Left lung (tissue), 10 donors: ENCODE results near the gene CLEC4G. TPM values are rescaled to one million over a fixed set of nuclear protein-coding genes. Genes with fewer than 3 reads are reported as not detected.

Experiments used
- ATAC-seq: fragments of 200-7000 bp; cut with Tn5 transposase; one replicate; pipeline ENCODE4 v1.9.1; 2020; ENCODE audit warnings: moderate library complexity
- DNase-seq, 4 donors: peaks; one replicate each; pipeline ENCODE4 v3.0.0-alpha.2; 2013 to 2020
- H3K27ac ChIP-seq, 2 donors: fragments of 200-600 bp; sonication (generic) in 1 of 2; one replicate each; pipeline versions ENCODE4 v1.5.0 to v1.8.0; 2020 to 2021
- H3K27me3 ChIP-seq, 2 donors: fragments of 200-600 bp; sonication (generic) in 1 of 2; one replicate each; pipeline versions ENCODE4 v1.5.0 to v1.8.0; 2020 to 2021
- H3K36me3 ChIP-seq, 2 donors: fragments of 200-600 bp; sonication (generic) in 1 of 2; one replicate each; pipeline versions ENCODE4 v1.5.0 to v1.8.0; 2020 to 2021
- H3K4me1 ChIP-seq, 2 donors: fragments of 200-600 bp; one replicate each; pipeline ENCODE4 v1.8.0; 2021
- H3K4me3 ChIP-seq, 2 donors: fragments of 200-600 bp; sonication (generic) in 1 of 2; one replicate each; pipeline versions ENCODE4 v1.5.0 to v1.8.0; 2020 to 2021; ENCODE audit warnings: mild to moderate bottlenecking in 1 of 2
- H3K9me3 ChIP-seq, 2 donors: fragments of 200-600 bp; sonication (generic) in 1 of 2; one replicate each; pipeline versions ENCODE4 v1.5.0 to v1.8.0; 2020 to 2021
- CTCF ChIP-seq, 2 donors: fragments of 200-600 bp; sonication (generic) in 1 of 2; IDR thresholded peaks; one replicate each; pipeline versions ENCODE4 v1.5.0 to v1.8.0; 2021; ENCODE audit warnings: antibody characterized with exemption in 2 of 2
- intact Hi-C, 2 donors: fragments of 100-400 bp; cut with DNase I; formaldehyde crosslinking; loops; one replicate each; pipeline versions ENCODE4 v1.11.2 to v1.14.2; 2022
- polyA plus RNA-seq, 6 donors: library from polyadenylated mRNA; unstranded; fragments of 120-200 nt; gene quantifications; one replicate each; pipeline ENCODE4 v1.2.1, GENCODE V29; 2013; ENCODE audit not compliant: insufficient read length in 6 of 6
- total RNA-seq, 2 donors: library from RNA; stranded (reverse); fragmentation: NEBNext Ultra II Directional; extraction: Animal tissue kit (Norgen Biotek cat#: 25700); gene quantifications; one replicate each; pipeline ENCODE4 v1.2.1, GENCODE V29; 2021
- donor health status: DM: no; HTN: yes; CAD: no.
- donor health status: DM: no; HTN: no; CAD: no.

CLEC4G gene
- total and polyA plus RNA-seq, 8 donors, result 0.20 to 2.2 (median 0.33) TPM; not detected in 2

- no peak overlapping the region for H3K4me3 ChIP-seq
- peaks cover 0 to 30% of the 10 kb centered on the region in 2 donors for H3K4me1 ChIP-seq
- H3K36me3 ChIP-seq, result no peaks in the 10 kb centered on the region
- H3K9me3 ChIP-seq, result no peaks in the 10 kb centered on the region
- ATAC-seq (no peak), DNase-seq (no peak)
- no peak for TF ChIP-seq CTCF (IDR thresholded peaks at IDR 0.05)
- no peak overlapping the region for H3K27ac ChIP-seq
- H3K27me3 ChIP-seq, result peaks cover 0 to 38% of the 10 kb centered on the region in 2 donors
- intact Hi-C loops, result no loop called here
Observed at GRCh38 chr19:7701049-7701653, 30.8 kb downstream of the CLEC4G start.

GRCh38 chr19:7699417-7700401, 32.2 kb downstream of the CLEC4G start:
- Histone ChIP-seq H3K27me3 (peaks cover 0 to 44% of the 10 kb centered on the region in 2 donors), H3K36me3 (no peaks in the 10 kb centered on the region), H3K4me3 (no peak overlapping the region), H3K27ac (no peak overlapping the region), H3K4me1 (peaks cover 0 to 15% of the 10 kb centered on the region in 2 donors), H3K9me3 (no peaks in the 10 kb centered on the region)
- ATAC-seq, result no peak
- TF ChIP-seq CTCF (IDR thresholded peaks at IDR 0.05), result no peak
- no peak for DNase-seq
- intact Hi-C loops, result no loop called here

GRCh38 chr19:7699003-7699402, 32.9 kb downstream of the CLEC4G start:
- no peak for ATAC-seq
- Histone ChIP-seq H3K36me3 (no peaks in the 10 kb centered on the region), H3K4me1 (peaks cover 0 to 8% of the 10 kb centered on the region in 2 donors), H3K4me3 (no peak overlapping the region), H3K27me3 (peaks cover 0 to 44% of the 10 kb centered on the region in 2 donors), H3K9me3 (no peaks in the 10 kb centered on the region), H3K27ac (no peak overlapping the region)
- DNase-seq, result no peak
- intact Hi-C loops, result no loop called here
- no peak for TF ChIP-seq CTCF (IDR thresholded peaks at IDR 0.05)

- H3K4me1 ChIP-seq, result peaks cover 0 to 8% of the 10 kb centered on the region in 2 donors
- intact Hi-C loops, result no loop called here
- ATAC-seq (no peak), DNase-seq (no peak)
- TF ChIP-seq CTCF (IDR thresholded peaks at IDR 0.05), result no peak
- H3K27me3 ChIP-seq, result peaks cover 0 to 44% of the 10 kb centered on the region in 2 donors
- H3K36me3 ChIP-seq, result no peaks in the 10 kb centered on the region
- H3K4me3 ChIP-seq, result no peak overlapping the region
- H3K9me3 ChIP-seq, result no peaks in the 10 kb centered on the region
- H3K27ac ChIP-seq, result no peak overlapping the region
Observed at GRCh38 chr19:7698583-7698982, 33.3 kb downstream of the CLEC4G start.

GRCh38 chr19:7697721-7698287, 34.1 kb downstream of the CLEC4G start:
- Histone ChIP-seq H3K4me3 (no peak overlapping the region), H3K9me3 (no peaks in the 10 kb centered on the region), H3K4me1 (peaks cover 0 to 8% of the 10 kb centered on the region in 2 donors), H3K27me3 (peaks cover 0 to 44% of the 10 kb centered on the region in 2 donors), H3K36me3 (no peaks in the 10 kb centered on the region), H3K27ac (no peak overlapping the region)
- intact Hi-C loops, result no loop called here
- no peak for DNase-seq
- ATAC-seq, result no peak
- no peak for TF ChIP-seq CTCF (IDR thresholded peaks at IDR 0.05)
